GM23338 (cell line): Measurements from ENCODE around the gene TRIM36. TPM values are rescaled to one million over a fixed set of nuclear protein-coding genes. Genes with fewer than 3 reads are reported as not detected.

Experiments
- ATAC-seq: fragments of 200-7000 bp; cut with Tn5 transposase; 3 replicates; pipeline ENCODE4 v1.9.1; 2020
- DNase-seq: peaks from one replicate; pipeline ENCODE4 v3.0.0-alpha.2; 2015; ENCODE audit warnings: low spot score
- H2AFZ ChIP-seq: fragments of 200-600 bp; sonication (generic); 2 replicates; pipeline ENCODE4 v1.8.0; 2016; ENCODE audit warnings: antibody characterized with exemption, mild to moderate bottlenecking, moderate library complexity
- H3F3A ChIP-seq: fragments of 200-600 bp; sonication (generic); replicated peaks from 2 replicates; pipeline ENCODE4 v1.8.0; 2017; ENCODE audit warnings: antibody characterized with exemption, mixed run types, low read depth
- H3K27ac ChIP-seq: fragments of 200-600 bp; sonication (generic); 2 replicates; pipeline ENCODE4 v1.6.1; 2016; ENCODE audit warnings: low read depth
- H3K27me3 ChIP-seq: fragments of 200-600 bp; sonication (generic); 2 replicates; pipeline ENCODE4 v1.8.0; 2016; ENCODE audit warnings: mild to moderate bottlenecking, mixed run types, moderate library complexity; ENCODE audit not compliant: insufficient read depth
- H3K36me3 ChIP-seq: fragments of 200-600 bp; sonication (generic); 2 replicates; pipeline ENCODE4 v1.8.0; 2016; ENCODE audit warnings: mild to moderate bottlenecking; ENCODE audit not compliant: insufficient read depth
- H3K4me1 ChIP-seq: fragments of 200-600 bp; sonication (generic); 2 replicates; pipeline ENCODE4 v1.8.0; 2016; ENCODE audit warnings: mild to moderate bottlenecking, moderate library complexity; ENCODE audit not compliant: insufficient read depth
- H3K4me2 ChIP-seq: fragments of 200-600 bp; sonication (generic); 2 replicates; pipeline ENCODE4 v1.7.1; 2017; ENCODE audit warnings: mixed run types
- H3K4me3 ChIP-seq: fragments of 200-600 bp; sonication (generic); 2 replicates; pipeline ENCODE4 v1.6.1; 2016; ENCODE audit warnings: mixed run types
- H3K79me2 ChIP-seq: fragments of 200-600 bp; sonication (generic); replicated peaks from 2 replicates; pipeline ENCODE4 v1.8.0; 2017; ENCODE audit warnings: mild to moderate bottlenecking; ENCODE audit not compliant: insufficient read depth
- H3K9me2 ChIP-seq: fragments of 200-600 bp; sonication (generic); 2 replicates; pipeline ENCODE4 v1.8.0; 2017; ENCODE audit not compliant: insufficient read depth
- H4K20me1 ChIP-seq: fragments of 200-600 bp; sonication (generic); replicated peaks from 2 replicates; pipeline ENCODE4 v1.8.0; 2017; ENCODE audit warnings: mild to moderate bottlenecking; ENCODE audit not compliant: insufficient read depth
- H3K27ac Mint-ChIP-seq: 2 replicates; pipeline ENCODE4 v1.8.0; 2020; ENCODE audit warnings: inconsistent platforms, mild to moderate bottlenecking, moderate library complexity, mixed read lengths
- H3K27me3 Mint-ChIP-seq: 3 replicates; pipeline ENCODE4 v1.8.0; 2022; ENCODE audit warnings: low read depth, mild to moderate bottlenecking, moderate library complexity, mixed read lengths, inconsistent platforms; ENCODE audit not compliant: insufficient read depth, poor library complexity
- H3K36me3 Mint-ChIP-seq: 3 replicates; pipeline ENCODE4 v1.8.0; 2021; ENCODE audit warnings: low read depth, mild to moderate bottlenecking, inconsistent platforms, moderate library complexity, mixed read lengths
- H3K4me1 Mint-ChIP-seq: 3 replicates; pipeline ENCODE4 v1.8.0; 2020; ENCODE audit warnings: mild to moderate bottlenecking, inconsistent platforms, mixed read lengths
- H3K4me3 Mint-ChIP-seq: 3 replicates; pipeline ENCODE4 v1.8.0; 2021; ENCODE audit warnings: moderate library complexity, mild to moderate bottlenecking, inconsistent platforms, mixed read lengths
- H3K9me3 Mint-ChIP-seq: 3 replicates; pipeline ENCODE4 v1.8.0; 2020; ENCODE audit warnings: moderate library complexity, mild to moderate bottlenecking, inconsistent platforms, mixed read lengths
- CTCF ChIP-seq, 2 experiments: fragments of 200-600 bp in 1 of 2; sonication (generic) in 1 of 2; conservative IDR thresholded peaks; 2 replicates each; pipeline versions ENCODE4 v1.5.1 to v1.6.1; 2016 to 2017; ENCODE audit warnings: antibody characterized with exemption in 2 of 2, low read depth in 2 of 2, mild to moderate bottlenecking in 2 of 2, moderate library complexity in 1 of 2
- EZH2phosphoT487 ChIP-seq: fragments of 200-600 bp; sonication (generic); IDR thresholded peaks from one replicate; pipeline ENCODE4 v1.8.1; 2018; ENCODE audit warnings: antibody characterized with exemption; ENCODE audit not compliant: unreplicated experiment
- NANOG ChIP-seq: IDR thresholded peaks from 2 replicates; pipeline ENCODE4 v1.6.1; 2016; ENCODE audit warnings: antibody characterized with exemption, borderline replicate concordance
- POLR2AphosphoS5 ChIP-seq: IDR thresholded peaks from 2 replicates; pipeline ENCODE4 v1.6.1; 2016; ENCODE audit warnings: antibody characterized with exemption, low read depth
- REST ChIP-seq: IDR thresholded peaks from one replicate; pipeline ENCODE4 v1.6.1; 2018; ENCODE audit warnings: antibody characterized with exemption; ENCODE audit not compliant: unreplicated experiment
- STAT1 ChIP-seq: IDR thresholded peaks from one replicate; pipeline ENCODE4 v1.6.1; 2016; ENCODE audit warnings: antibody characterized with exemption; ENCODE audit not compliant: unreplicated experiment
- ZNF331 ChIP-seq: fragments of 250-450 bp; sonication (Bioruptor Pico); IDR thresholded peaks from 2 replicates; pipeline ENCODE4 v1.5.0; 2020; ENCODE audit warnings: low read depth, mild to moderate bottlenecking, moderate library complexity
- polyA plus RNA-seq: library from polyadenylated mRNA; unstranded; fragments of >200 nt; fragmentation: Nextera tagmentation; extraction: Ambion mirVana; gene quantifications from 2 replicates; pipeline ENCODE4 v1.2.1, GENCODE V29; 2016
- total RNA-seq: library from RNA; depleted of rRNA; stranded (reverse); fragments of >200 nt; shearing (Covaris generic); gene quantifications from 2 replicates; pipeline ENCODE4 v1.2.3, GENCODE V29; 2014

TRIM36 gene
- total and polyA plus RNA-seq, 2 experiments from 2014 or later = 4.4 to 14.1 TPM

GRCh38 chr5:115214541-115214940, 44.8 kb upstream of the TRIM36 start (continued):
- TF ChIP-seq CTCF (conservative IDR thresholded peaks at IDR 0.05; ENCODE audit: low read depth in 2 of 2) (no peak), EZH2phosphoT487 (no peak), POLR2AphosphoS5 (no peak), REST (no peak), NANOG (no peak)

GRCh38 chr5:115209279-115209678, 39.6 kb upstream of the TRIM36 start:
- Mint-ChIP-seq H3K4me1 (no peaks in the 10 kb centered on the region), H3K4me3 (no peak overlapping the region), H3K27ac (no peak overlapping the region), H3K36me3 (no peaks in the 10 kb centered on the region; the same call in 2 of the 3 replicates), H3K27me3 (no peaks in the 10 kb centered on the region), H3K9me3 (no peaks in the 10 kb centered on the region)
- Histone ChIP-seq H3K4me1 (no peaks in the 10 kb centered on the region), H2AFZ (no peak overlapping the region), H3K27me3 (no peaks in the 10 kb centered on the region), H3K9me2 (no peaks in the 10 kb centered on the region), H3K4me3 (no peak overlapping the region), H4K20me1 (no peaks in the 10 kb centered on the region), H3K4me2 (no peak overlapping the region), H3K36me3 (no peaks in the 10 kb centered on the region; the same call in 1 of the 2 replicates), H3F3A (no peaks in the 10 kb centered on the region), H3K27ac (no peak overlapping the region), H3K79me2 (no peaks in the 10 kb centered on the region)
- no peak for DNase-seq
- no peak for ATAC-seq
- TF ChIP-seq CTCF (conservative IDR thresholded peaks at IDR 0.05; ENCODE audit: low read depth in 2 of 2) (no peak), STAT1 (no peak), ZNF331 (CRISPR knock-in tag) (no peak), NANOG (no peak), EZH2phosphoT487 (no peak)
